Uterus (tissue), 2 donors: ENCODE measurements around the gene SLC15A5.

Source experiments
- POLR2A ChIP-seq, 2 donors: fragments of 450-650 bp; IDR thresholded peaks; one replicate each; pipeline ENCODE4 v1.6.1; 2016; ENCODE audit warnings: antibody characterized with exemption in 2 of 2, mild to moderate bottlenecking in 1 of 2, moderate library complexity in 1 of 2
- TF ChIP-seq, protein P1 (sequence below), 4 experiments: fragments of 200-600 bp in 2 of 4; fragments of 450-650 bp in 2 of 4; sonication (generic) in 2 of 4; IDR thresholded peaks; one replicate each; pipeline ENCODE4 v1.5.1; 2016 to 2019; ENCODE audit warnings: antibody characterized with exemption in 4 of 4, mild to moderate bottlenecking in 2 of 4, moderate library complexity in 1 of 4

DNA sequence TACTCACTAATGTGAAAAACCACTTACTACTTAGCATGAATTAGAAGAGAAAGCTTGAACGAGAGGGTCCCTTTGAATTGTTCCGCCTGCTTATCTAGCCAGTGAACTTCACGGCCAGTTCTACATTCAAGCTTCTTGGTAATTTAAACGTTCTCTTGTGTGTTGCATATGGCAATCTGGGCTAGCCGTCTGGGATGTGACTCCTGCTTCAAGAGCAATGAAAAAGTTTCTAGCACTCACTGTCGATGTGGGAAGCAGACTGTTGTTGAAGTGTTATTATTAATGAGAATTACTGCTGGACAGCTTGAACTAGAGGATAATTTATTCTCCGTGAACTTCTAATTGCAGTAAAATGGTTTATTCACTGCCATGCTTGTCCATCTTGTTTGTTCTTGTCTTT is 93.9 kb downstream of the SLC15A5 start:
- TF ChIP-seq, protein P1, sequence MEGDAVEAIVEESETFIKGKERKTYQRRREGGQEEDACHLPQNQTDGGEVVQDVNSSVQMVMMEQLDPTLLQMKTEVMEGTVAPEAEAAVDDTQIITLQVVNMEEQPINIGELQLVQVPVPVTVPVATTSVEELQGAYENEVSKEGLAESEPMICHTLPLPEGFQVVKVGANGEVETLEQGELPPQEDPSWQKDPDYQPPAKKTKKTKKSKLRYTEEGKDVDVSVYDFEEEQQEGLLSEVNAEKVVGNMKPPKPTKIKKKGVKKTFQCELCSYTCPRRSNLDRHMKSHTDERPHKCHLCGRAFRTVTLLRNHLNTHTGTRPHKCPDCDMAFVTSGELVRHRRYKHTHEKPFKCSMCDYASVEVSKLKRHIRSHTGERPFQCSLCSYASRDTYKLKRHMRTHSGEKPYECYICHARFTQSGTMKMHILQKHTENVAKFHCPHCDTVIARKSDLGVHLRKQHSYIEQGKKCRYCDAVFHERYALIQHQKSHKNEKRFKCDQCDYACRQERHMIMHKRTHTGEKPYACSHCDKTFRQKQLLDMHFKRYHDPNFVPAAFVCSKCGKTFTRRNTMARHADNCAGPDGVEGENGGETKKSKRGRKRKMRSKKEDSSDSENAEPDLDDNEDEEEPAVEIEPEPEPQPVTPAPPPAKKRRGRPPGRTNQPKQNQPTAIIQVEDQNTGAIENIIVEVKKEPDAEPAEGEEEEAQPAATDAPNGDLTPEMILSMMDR (IDR thresholded peaks at IDR 0.05) = no peak
- TF ChIP-seq POLR2A (IDR thresholded peaks at IDR 0.05) = no peak
